PC-3 (cell line): ENCODE results near the gene SOAT2. TPM values are rescaled to one million over a fixed set of nuclear protein-coding genes. Genes with fewer than 3 reads are reported as not detected.

Source experiments
- ATAC-seq: fragments of 200-7000 bp; cut with Tn5 transposase; 2 replicates; pipeline ENCODE4 v1.9.1; 2020; ENCODE audit warnings: mild to moderate bottlenecking, moderate library complexity
- BruUV-seq: library from RNA; stranded (reverse); fragments of 400-500 nt; replicated peaks from 2 replicates; lab custom pipeline; 2021; lab: Mats Ljungman, UMichigan
- CTCF ChIA-PET: fragments of 300-600 bp; sonication (Branson Sonifier 250); formaldehyde crosslinking; loops from one replicate; lab custom pipeline; 2022; ENCODE audit warnings: antibody characterized with exemption; lab: Charles Lee
- POLR2A ChIA-PET: fragments of 300-600 bp; sonication (Branson Sonifier 250); formaldehyde crosslinking; loops from one replicate; lab custom pipeline; 2022; ENCODE audit warnings: antibody characterized with exemption; ENCODE audit not compliant: unreplicated experiment; lab: Charles Lee
- DNase-seq: peaks from one replicate; pipeline ENCODE4 v3.0.0-alpha.2; 2015
- H2AFZ ChIP-seq: fragments of 300-600 bp; sonication (generic); 2 replicates; pipeline ENCODE4 v1.6.0; 2016; ENCODE audit warnings: antibody characterized with exemption, low read length
- H3F3A ChIP-seq: fragments of 300-600 bp; sonication (generic); one replicate; pipeline ENCODE4 v1.6.0; 2017; ENCODE audit warnings: antibody characterized with exemption, low read length, control low read depth, mild to moderate bottlenecking; ENCODE audit not compliant: unreplicated experiment
- H3K27ac ChIP-seq: fragments of 300-600 bp; sonication (generic); 2 replicates; pipeline ENCODE4 v1.5.1; 2016; ENCODE audit warnings: mild to moderate bottlenecking, low read length
- H3K27me3 ChIP-seq: fragments of 300-600 bp; sonication (generic); 2 replicates; pipeline ENCODE4 v1.6.1; 2016; ENCODE audit warnings: low read length, mixed read lengths
- H3K36me3 ChIP-seq: fragments of 300-600 bp; sonication (generic); 2 replicates; pipeline ENCODE4 v1.6.1; 2016; ENCODE audit warnings: low read depth, mixed run types, low read length, mixed read lengths
- H3K4me1 ChIP-seq: fragments of 300-600 bp; sonication (generic); 2 replicates; pipeline ENCODE4 v1.5.1; 2016; ENCODE audit warnings: low read length; ENCODE audit not compliant: insufficient read depth
- H3K4me2 ChIP-seq: fragments of 300-600 bp; sonication (generic); 2 replicates; pipeline ENCODE4 v1.6.0; 2016; ENCODE audit warnings: low read length
- H3K4me3 ChIP-seq: fragments of 300-600 bp; sonication (generic); 2 replicates; pipeline ENCODE4 v1.5.1; 2016; ENCODE audit warnings: mild to moderate bottlenecking, low read length, mixed read lengths
- H3K79me2 ChIP-seq: fragments of 300-600 bp; sonication (generic); 2 replicates; pipeline ENCODE4 v1.6.1; 2017; ENCODE audit warnings: low read length, mixed read lengths
- H3K9ac ChIP-seq: fragments of 300-600 bp; sonication (generic); 2 replicates; pipeline ENCODE4 v1.6.0; 2016; ENCODE audit warnings: mild to moderate bottlenecking, low read length
- H3K9me2 ChIP-seq: fragments of 300-600 bp; sonication (generic); replicated peaks from 2 replicates; pipeline ENCODE4 v1.6.1; 2016; ENCODE audit warnings: mixed run types, low read length, mixed read lengths
- H3K9me3 ChIP-seq: fragments of 300-600 bp; sonication (generic); 2 replicates; pipeline ENCODE4 v1.6.1; 2016; ENCODE audit warnings: low read length, mixed read lengths
- H4K20me1 ChIP-seq: fragments of 300-600 bp; sonication (generic); 2 replicates; pipeline ENCODE4 v1.6.1; 2016; ENCODE audit warnings: low read length, mixed read lengths
- EZH2 ChIP-seq: fragments of 300-600 bp; sonication (generic); IDR thresholded peaks from one replicate; pipeline ENCODE4 v1.6.1; 2017; ENCODE audit warnings: antibody characterized with exemption, mild to moderate bottlenecking, low read length; ENCODE audit not compliant: unreplicated experiment
- EZH2phosphoT487 ChIP-seq: fragments of 300-600 bp; sonication (generic); IDR thresholded peaks from 2 replicates; pipeline ENCODE4 v1.6.1; 2018; ENCODE audit warnings: mild to moderate bottlenecking, antibody characterized with exemption, low read length, borderline replicate concordance
- intact Hi-C: fragments of 100-400 bp; cut with micrococcal nuclease; formaldehyde crosslinking; loops from 2 replicates; pipeline ENCODE4 v1.9.0; 2023
- total RNA-seq: library from RNA; depleted of rRNA; stranded (reverse); fragments of >200 nt; gene quantifications from 2 replicates; pipeline ENCODE4 v1.2.3, GENCODE V29; 2014
- TF ChIP-seq, protein P1 (sequence below): fragments of 300-600 bp; sonication (generic); conservative IDR thresholded peaks from 2 replicates; pipeline ENCODE4 v1.5.1; 2017; ENCODE audit warnings: antibody characterized with exemption, low read depth, mild to moderate bottlenecking, low read length

The SOAT2 gene
- total RNA-seq, 1 experiment from 2014 or later: 0.07 TPM

GRCh38 chr12:53070877-53071492, 32.3 kb upstream of the SOAT2 start:
- ATAC-seq: no peak
- CTCF ChIA-PET: no interaction called here
- TF ChIP-seq, protein P1, sequence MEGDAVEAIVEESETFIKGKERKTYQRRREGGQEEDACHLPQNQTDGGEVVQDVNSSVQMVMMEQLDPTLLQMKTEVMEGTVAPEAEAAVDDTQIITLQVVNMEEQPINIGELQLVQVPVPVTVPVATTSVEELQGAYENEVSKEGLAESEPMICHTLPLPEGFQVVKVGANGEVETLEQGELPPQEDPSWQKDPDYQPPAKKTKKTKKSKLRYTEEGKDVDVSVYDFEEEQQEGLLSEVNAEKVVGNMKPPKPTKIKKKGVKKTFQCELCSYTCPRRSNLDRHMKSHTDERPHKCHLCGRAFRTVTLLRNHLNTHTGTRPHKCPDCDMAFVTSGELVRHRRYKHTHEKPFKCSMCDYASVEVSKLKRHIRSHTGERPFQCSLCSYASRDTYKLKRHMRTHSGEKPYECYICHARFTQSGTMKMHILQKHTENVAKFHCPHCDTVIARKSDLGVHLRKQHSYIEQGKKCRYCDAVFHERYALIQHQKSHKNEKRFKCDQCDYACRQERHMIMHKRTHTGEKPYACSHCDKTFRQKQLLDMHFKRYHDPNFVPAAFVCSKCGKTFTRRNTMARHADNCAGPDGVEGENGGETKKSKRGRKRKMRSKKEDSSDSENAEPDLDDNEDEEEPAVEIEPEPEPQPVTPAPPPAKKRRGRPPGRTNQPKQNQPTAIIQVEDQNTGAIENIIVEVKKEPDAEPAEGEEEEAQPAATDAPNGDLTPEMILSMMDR: no peak
- no peak for TF ChIP-seq EZH2
- no peak for TF ChIP-seq EZH2phosphoT487

GRCh38 chr12:53071591-53072551, 31.4 kb upstream of the SOAT2 start:
- no peaks in the 10 kb centered on the region for H3F3A ChIP-seq
- ChIA-PET POLR2A (no interaction called here), CTCF (no interaction called here)
- H3K4me3 ChIP-seq: no peak overlapping the region
- H3K4me1 ChIP-seq: 0 out of 2 replicates have a peak, but pooled peaks cover 4% of the 10 kb centered on the region
- no peak overlapping the region for H3K9ac ChIP-seq
- no peaks in the 10 kb centered on the region for H4K20me1 ChIP-seq
- DNase-seq (no peak), ATAC-seq (no peak)
- no peaks in the 10 kb centered on the region for H3K79me2 ChIP-seq
- no peaks in the 10 kb centered on the region for H3K9me2 ChIP-seq
- TF ChIP-seq, protein P1: no peak
- TF ChIP-seq EZH2 (no peak), EZH2phosphoT487 (no peak)
- no peak overlapping the region for H2AFZ ChIP-seq
- intact Hi-C loops: no loop called here
- peaks cover 5% of the 10 kb centered on the region; the same call in 1 of the 2 replicates for H3K36me3 ChIP-seq
- no peak overlapping the region for H3K27ac ChIP-seq
- no peaks in the 10 kb centered on the region for H3K27me3 ChIP-seq
- no peak overlapping the region for H3K4me2 ChIP-seq
- BruUV-seq: no TSS peak
- H3K9me3 ChIP-seq: no peaks in the 10 kb centered on the region

More at GRCh38 chr12:53070877-53071492, 32.3 kb upstream of the SOAT2 start:
- H2AFZ ChIP-seq: no peak overlapping the region
- intact Hi-C loops: no loop called here
- no peaks in the 10 kb centered on the region for H4K20me1 ChIP-seq
- POLR2A ChIA-PET: no interaction called here
- no peaks in the 10 kb centered on the region for H3F3A ChIP-seq
- no peak overlapping the region for H3K27ac ChIP-seq
- H3K36me3 ChIP-seq: peaks cover 4% of the 10 kb centered on the region; the same call in 1 of the 2 replicates
- BruUV-seq: no TSS peak
- H3K9ac ChIP-seq: no peak overlapping the region
- no peak overlapping the region for H3K4me2 ChIP-seq
- H3K4me1 ChIP-seq: peaks cover 13% of the 10 kb centered on the region
- no peak overlapping the region for H3K4me3 ChIP-seq
- no peak for DNase-seq
- no peaks in the 10 kb centered on the region for H3K9me2 ChIP-seq
- no peaks in the 10 kb centered on the region for H3K9me3 ChIP-seq
- H3K79me2 ChIP-seq: no peaks in the 10 kb centered on the region
- no peaks in the 10 kb centered on the region for H3K27me3 ChIP-seq
